ENCODE data around the gene LAMA5. TPM values are rescaled to one million over a fixed set of nuclear protein-coding genes. Genes with fewer than 3 reads are reported as not detected.

LAMA5 gene
- total and polyA plus RNA-seq, 2 experiments from 2014 or later, result 201 to 298 TPM

DNA sequence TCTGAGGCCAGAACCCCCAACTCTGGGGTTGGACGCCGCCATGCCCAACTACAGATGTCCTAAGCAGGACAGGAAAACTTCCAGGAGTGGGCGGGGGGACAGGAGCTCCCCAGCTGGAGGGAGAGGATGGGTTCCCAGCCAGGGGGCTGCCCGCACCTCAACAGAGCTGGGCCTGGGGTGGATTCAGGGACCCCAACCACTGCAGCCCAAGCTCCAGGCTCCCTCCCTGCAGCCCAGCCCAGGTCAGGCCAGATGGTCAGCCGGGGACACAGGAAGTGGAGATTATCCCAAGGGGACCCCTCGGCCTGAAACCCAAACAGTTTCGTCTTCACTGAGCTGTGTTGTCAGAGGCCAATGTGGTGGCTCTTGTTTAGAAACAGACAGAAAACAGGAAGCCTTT is 9.4 kb downstream of the LAMA5 start (continued):
- TF ChIP-seq, protein P1, sequence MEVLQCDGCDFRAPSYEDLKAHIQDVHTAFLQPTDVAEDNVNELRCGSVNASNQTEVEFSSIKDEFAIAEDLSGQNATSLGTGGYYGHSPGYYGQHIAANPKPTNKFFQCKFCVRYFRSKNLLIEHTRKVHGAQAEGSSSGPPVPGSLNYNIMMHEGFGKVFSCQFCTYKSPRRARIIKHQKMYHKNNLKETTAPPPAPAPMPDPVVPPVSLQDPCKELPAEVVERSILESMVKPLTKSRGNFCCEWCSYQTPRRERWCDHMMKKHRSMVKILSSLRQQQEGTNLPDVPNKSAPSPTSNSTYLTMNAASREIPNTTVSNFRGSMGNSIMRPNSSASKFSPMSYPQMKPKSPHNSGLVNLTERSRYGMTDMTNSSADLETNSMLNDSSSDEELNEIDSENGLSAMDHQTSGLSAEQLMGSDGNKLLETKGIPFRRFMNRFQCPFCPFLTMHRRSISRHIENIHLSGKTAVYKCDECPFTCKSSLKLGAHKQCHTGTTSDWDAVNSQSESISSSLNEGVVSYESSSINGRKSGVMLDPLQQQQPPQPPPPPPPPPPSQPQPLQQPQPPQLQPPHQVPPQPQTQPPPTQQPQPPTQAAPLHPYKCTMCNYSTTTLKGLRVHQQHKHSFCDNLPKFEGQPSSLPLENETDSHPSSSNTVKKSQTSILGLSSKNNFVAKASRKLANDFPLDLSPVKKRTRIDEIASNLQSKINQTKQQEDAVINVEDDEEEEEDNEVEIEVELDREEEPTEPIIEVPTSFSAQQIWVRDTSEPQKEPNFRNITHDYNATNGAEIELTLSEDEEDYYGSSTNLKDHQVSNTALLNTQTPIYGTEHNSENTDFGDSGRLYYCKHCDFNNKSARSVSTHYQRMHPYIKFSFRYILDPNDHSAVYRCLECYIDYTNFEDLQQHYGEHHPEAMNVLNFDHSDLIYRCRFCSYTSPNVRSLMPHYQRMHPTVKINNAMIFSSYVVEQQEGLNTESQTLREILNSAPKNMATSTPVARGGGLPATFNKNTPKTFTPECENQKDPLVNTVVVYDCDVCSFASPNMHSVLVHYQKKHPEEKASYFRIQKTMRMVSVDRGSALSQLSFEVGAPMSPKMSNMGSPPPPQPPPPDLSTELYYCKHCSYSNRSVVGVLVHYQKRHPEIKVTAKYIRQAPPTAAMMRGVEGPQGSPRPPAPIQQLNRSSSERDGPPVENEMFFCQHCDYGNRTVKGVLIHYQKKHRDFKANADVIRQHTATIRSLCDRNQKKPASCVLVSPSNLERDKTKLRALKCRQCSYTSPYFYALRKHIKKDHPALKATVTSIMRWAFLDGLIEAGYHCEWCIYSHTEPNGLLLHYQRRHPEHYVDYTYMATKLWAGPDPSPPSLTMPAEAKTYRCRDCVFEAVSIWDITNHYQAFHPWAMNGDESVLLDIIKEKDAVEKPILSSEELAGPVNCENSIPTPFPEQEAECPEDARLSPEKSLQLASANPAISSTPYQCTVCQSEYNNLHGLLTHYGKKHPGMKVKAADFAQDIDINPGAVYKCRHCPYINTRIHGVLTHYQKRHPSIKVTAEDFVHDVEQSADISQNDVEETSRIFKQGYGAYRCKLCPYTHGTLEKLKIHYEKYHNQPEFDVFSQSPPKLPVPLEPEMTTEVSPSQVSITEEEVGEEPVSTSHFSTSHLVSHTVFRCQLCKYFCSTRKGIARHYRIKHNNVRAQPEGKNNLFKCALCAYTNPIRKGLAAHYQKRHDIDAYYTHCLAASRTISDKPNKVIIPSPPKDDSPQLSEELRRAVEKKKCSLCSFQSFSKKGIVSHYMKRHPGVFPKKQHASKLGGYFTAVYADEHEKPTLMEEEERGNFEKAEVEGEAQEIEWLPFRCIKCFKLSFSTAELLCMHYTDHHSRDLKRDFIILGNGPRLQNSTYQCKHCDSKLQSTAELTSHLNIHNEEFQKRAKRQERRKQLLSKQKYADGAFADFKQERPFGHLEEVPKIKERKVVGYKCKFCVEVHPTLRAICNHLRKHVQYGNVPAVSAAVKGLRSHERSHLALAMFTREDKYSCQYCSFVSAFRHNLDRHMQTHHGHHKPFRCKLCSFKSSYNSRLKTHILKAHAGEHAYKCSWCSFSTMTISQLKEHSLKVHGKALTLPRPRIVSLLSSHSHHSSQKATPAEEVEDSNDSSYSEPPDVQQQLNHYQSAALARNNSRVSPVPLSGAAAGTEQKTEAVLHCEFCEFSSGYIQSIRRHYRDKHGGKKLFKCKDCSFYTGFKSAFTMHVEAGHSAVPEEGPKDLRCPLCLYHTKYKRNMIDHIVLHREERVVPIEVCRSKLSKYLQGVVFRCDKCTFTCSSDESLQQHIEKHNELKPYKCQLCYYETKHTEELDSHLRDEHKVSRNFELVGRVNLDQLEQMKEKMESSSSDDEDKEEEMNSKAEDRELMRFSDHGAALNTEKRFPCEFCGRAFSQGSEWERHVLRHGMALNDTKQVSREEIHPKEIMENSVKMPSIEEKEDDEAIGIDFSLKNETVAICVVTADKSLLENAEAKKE (CRISPR knock-in tag; IDR thresholded peaks at IDR 0.05), result no peak
- TF ChIP-seq, protein P2, sequence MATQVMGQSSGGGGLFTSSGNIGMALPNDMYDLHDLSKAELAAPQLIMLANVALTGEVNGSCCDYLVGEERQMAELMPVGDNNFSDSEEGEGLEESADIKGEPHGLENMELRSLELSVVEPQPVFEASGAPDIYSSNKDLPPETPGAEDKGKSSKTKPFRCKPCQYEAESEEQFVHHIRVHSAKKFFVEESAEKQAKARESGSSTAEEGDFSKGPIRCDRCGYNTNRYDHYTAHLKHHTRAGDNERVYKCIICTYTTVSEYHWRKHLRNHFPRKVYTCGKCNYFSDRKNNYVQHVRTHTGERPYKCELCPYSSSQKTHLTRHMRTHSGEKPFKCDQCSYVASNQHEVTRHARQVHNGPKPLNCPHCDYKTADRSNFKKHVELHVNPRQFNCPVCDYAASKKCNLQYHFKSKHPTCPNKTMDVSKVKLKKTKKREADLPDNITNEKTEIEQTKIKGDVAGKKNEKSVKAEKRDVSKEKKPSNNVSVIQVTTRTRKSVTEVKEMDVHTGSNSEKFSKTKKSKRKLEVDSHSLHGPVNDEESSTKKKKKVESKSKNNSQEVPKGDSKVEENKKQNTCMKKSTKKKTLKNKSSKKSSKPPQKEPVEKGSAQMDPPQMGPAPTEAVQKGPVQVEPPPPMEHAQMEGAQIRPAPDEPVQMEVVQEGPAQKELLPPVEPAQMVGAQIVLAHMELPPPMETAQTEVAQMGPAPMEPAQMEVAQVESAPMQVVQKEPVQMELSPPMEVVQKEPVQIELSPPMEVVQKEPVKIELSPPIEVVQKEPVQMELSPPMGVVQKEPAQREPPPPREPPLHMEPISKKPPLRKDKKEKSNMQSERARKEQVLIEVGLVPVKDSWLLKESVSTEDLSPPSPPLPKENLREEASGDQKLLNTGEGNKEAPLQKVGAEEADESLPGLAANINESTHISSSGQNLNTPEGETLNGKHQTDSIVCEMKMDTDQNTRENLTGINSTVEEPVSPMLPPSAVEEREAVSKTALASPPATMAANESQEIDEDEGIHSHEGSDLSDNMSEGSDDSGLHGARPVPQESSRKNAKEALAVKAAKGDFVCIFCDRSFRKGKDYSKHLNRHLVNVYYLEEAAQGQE (IDR thresholded peaks at IDR 0.05; ENCODE audit: unreplicated experiment), result no peak
- no peak for TF ChIP-seq EZH2 (IDR thresholded peaks at IDR 0.05; ENCODE audit: low read depth, unreplicated experiment)
- TF ChIP-seq CREB1 (CRISPR knock-in tag; IDR thresholded peaks at IDR 0.05; ENCODE audit: low read depth), result no peak
- TF ChIP-seq STAT1 (IDR thresholded peaks at IDR 0.05; ENCODE audit: unreplicated experiment), result no peak
- TF ChIP-seq POLR2AphosphoS5 (IDR thresholded peaks at IDR 0.05; ENCODE audit: low read depth), result no peak
- TF ChIP-seq ZNF114 (CRISPR knock-in tag; IDR thresholded peaks at IDR 0.05), result no peak

Data from GM23338 (cell line).